K562 (cell line): Measurements from ENCODE around the gene YPEL1. TPM values are rescaled to one million over a fixed set of nuclear protein-coding genes. Genes with fewer than 3 reads are reported as not detected.

Source experiments
- HDAC3 ChIP-seq: fragments of 450-650 bp; IDR thresholded peaks from 2 replicates; pipeline ENCODE4 v1.6.1; 2018; ENCODE audit warnings: borderline replicate concordance, mild to moderate bottlenecking, moderate library complexity; ENCODE audit not compliant: partially characterized antibody
- HDAC6 ChIP-seq: IDR thresholded peaks from 2 replicates; pipeline ENCODE4 v1.6.1; 2012; ENCODE audit warnings: low read depth, mild to moderate bottlenecking, control low read depth, inconsistent platforms, low read length, moderate library complexity
- MEF2D ChIP-seq: conservative IDR thresholded peaks from 2 replicates; pipeline ENCODE4 v1.6.1; 2016; ENCODE audit warnings: low read depth, missing genetic modification characterization, missing compliant biosample characterization
- RAD21 ChIP-seq, 2 experiments: fragments of 250-450 bp in 1 of 2; fragments of 450-650 bp in 1 of 2; sonication (Bioruptor Pico) in 1 of 2; formaldehyde crosslinking in 1 of 2; IDR thresholded peaks in 1 of 2; conservative IDR thresholded peaks in 1 of 2; 2 replicates each; pipeline versions ENCODE4 v1.4.0 to v1.8.0; 2020 to 2022; ENCODE audit warnings: mild to moderate bottlenecking in 2 of 2, moderate library complexity in 1 of 2
- SRSF7 ChIP-seq: fragments of 200-400 bp; formaldehyde crosslinking; optimal IDR thresholded peaks from 2 replicates; pipeline ENCODE3; 2017; ENCODE audit warnings: mild to moderate bottlenecking, low read depth, low read length
- ZNF133 ChIP-seq: fragments of 250-450 bp; sonication (Bioruptor Pico); IDR thresholded peaks from 2 replicates; pipeline ENCODE4 v1.4.0; 2020; ENCODE audit warnings: mild to moderate bottlenecking
- ZNF717 ChIP-seq: fragments of 250-450 bp; sonication (Bioruptor Pico); IDR thresholded peaks from 2 replicates; pipeline ENCODE4 v1.5.0; 2021
- ZNF77 ChIP-seq: fragments of 250-450 bp; sonication (Bioruptor Pico); IDR thresholded peaks from 2 replicates; pipeline ENCODE4 v1.5.0; 2020
- polyA plus RNA-seq, 8 experiments: library from polyadenylated mRNA; depleted of rRNA in 4 of 8; stranded (reverse) in 5 of 8; unstranded in 3 of 8; fragments of >200 nt; fragmentation: Nextera tagmentation in 2 of 8; fragmentation: Illumina TruSeq in 1 of 8; extraction: Ambion mirVana in 2 of 8; extraction: Trizol in 1 of 8; gene quantifications; 2 replicates each; pipeline versions ENCODE4 v1.2.1 to v1.2.3, GENCODE V29; 2011 to 2014; ENCODE audit warnings: inconsistent platforms in 1 of 8, missing spikeins in 1 of 8
- total RNA-seq, 7 experiments: library from RNA; depleted of rRNA in 6 of 7; stranded (reverse); fragments of >200 nt in 6 of 7; fragmentation: Illumina TruSeq in 2 of 7; extraction: Trizol in 2 of 7; gene quantifications; 2 replicates each; pipeline versions ENCODE4 v1.2.1 to v1.2.3, GENCODE V29; 2011 to 2021; ENCODE audit warnings: low replicate concordance in 1 of 7
- TF ChIP-seq, protein P1 (sequence below): IDR thresholded peaks from 2 replicates; pipeline ENCODE4 v1.6.1; 2014; ENCODE audit warnings: antibody characterized with exemption
- TF ChIP-seq, protein P2 (sequence below): sonication (generic); formaldehyde crosslinking; IDR thresholded peaks from 2 replicates; pipeline ENCODE4 v1.4.0; 2020; ENCODE audit warnings: mild to moderate bottlenecking, missing genetic modification reagents
- TF ChIP-seq, protein P3 (sequence below): sonication (generic); formaldehyde crosslinking; IDR thresholded peaks from 2 replicates; pipeline ENCODE4 v1.8.0; 2022; ENCODE audit warnings: missing genetic modification reagents, mild to moderate bottlenecking, moderate library complexity, borderline replicate concordance
- TF ChIP-seq, protein P4 (sequence below): fragments of 200-800 bp; sonication (Bioruptor generic); IDR thresholded peaks from 2 replicates; pipeline ENCODE4 v1.6.1; 2016; ENCODE audit warnings: missing genetic modification characterization, missing compliant biosample characterization
- TF ChIP-seq, protein P5 (sequence below): fragments of 150-350 bp; conservative IDR thresholded peaks from 2 replicates; pipeline ENCODE4 v1.6.1; 2014; ENCODE audit warnings: low read length

YPEL1 gene
- total and polyA plus RNA-seq, 9 of the 15 experiments (the other 6 are each of a cell fraction or from before 2014, with no cell fraction given) = 0.07 to 2.2 (median 0.46) TPM

DNA sequence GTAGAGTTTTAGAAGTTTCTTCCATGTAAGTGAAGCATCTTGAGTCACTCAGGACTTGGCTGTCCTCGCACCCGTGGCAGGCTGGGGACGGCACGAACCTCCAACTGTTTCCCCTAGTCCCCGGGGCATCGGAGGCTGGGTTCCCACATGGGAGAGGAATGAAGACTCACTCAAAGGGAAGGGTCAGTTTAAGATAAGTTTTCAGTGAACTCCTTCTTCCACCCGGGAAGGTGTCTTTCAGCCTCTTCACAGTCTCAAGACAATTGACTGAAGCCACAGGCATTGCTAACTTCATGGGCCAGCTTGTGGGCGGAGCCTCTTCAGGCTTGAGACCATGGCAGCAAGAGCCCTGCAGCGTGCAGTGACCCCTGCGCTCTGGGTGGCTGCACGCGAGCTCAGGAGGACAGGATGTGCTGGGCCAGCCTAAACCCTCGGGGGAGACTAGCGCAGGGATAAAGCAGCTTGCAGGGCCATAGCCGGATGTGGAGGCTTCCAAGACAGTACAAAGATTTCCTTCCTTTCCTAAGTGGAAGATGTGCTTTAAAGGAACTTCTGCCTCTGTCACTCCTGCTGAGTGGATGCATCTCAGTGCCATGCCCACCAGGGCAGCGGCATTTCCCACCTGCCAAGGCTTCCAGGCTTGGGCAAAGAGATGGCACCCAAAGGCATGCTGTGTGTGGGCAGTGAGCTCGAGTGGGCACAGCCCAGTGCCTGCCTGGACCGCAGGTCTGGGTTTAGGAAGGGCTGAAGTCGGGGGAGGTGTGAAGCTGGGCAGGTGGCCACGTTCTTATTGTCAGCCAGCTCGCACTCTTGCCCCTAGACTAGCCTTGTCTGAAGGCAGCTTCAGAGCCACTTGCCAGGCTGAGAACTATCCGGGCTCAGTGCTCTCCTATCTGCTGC is 36.9 kb downstream of the YPEL1 start (continued):
- TF ChIP-seq, protein P1, sequence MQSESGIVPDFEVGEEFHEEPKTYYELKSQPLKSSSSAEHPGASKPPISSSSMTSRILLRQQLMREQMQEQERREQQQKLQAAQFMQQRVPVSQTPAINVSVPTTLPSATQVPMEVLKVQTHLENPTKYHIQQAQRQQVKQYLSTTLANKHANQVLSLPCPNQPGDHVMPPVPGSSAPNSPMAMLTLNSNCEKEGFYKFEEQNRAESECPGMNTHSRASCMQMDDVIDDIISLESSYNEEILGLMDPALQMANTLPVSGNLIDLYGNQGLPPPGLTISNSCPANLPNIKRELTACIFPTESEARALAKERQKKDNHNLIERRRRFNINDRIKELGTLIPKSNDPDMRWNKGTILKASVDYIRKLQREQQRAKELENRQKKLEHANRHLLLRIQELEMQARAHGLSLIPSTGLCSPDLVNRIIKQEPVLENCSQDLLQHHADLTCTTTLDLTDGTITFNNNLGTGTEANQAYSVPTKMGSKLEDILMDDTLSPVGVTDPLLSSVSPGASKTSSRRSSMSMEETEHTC = no peak
- TF ChIP-seq, protein P2, sequence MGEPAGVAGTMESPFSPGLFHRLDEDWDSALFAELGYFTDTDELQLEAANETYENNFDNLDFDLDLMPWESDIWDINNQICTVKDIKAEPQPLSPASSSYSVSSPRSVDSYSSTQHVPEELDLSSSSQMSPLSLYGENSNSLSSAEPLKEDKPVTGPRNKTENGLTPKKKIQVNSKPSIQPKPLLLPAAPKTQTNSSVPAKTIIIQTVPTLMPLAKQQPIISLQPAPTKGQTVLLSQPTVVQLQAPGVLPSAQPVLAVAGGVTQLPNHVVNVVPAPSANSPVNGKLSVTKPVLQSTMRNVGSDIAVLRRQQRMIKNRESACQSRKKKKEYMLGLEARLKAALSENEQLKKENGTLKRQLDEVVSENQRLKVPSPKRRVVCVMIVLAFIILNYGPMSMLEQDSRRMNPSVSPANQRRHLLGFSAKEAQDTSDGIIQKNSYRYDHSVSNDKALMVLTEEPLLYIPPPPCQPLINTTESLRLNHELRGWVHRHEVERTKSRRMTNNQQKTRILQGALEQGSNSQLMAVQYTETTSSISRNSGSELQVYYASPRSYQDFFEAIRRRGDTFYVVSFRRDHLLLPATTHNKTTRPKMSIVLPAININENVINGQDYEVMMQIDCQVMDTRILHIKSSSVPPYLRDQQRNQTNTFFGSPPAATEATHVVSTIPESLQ = no peak
- TF ChIP-seq HDAC6 = no peak; the same call in 1 of the 2 replicates
- TF ChIP-seq, protein P3, sequence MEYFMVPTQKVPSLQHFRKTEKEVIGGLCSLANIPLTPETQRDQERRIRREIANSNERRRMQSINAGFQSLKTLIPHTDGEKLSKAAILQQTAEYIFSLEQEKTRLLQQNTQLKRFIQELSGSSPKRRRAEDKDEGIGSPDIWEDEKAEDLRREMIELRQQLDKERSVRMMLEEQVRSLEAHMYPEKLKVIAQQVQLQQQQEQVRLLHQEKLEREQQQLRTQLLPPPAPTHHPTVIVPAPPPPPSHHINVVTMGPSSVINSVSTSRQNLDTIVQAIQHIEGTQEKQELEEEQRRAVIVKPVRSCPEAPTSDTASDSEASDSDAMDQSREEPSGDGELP = no peak
- TF ChIP-seq ZNF77 (CRISPR knock-in tag) = no peak
- TF ChIP-seq ZNF717 (CRISPR knock-in tag) = no peak
- TF ChIP-seq ZNF133 (CRISPR knock-in tag) = peak; percentile 54; the same call in 1 of the 2 replicates
- TF ChIP-seq HDAC3 = no peak
- no peak for TF ChIP-seq SRSF7
- TF ChIP-seq, protein P4, sequence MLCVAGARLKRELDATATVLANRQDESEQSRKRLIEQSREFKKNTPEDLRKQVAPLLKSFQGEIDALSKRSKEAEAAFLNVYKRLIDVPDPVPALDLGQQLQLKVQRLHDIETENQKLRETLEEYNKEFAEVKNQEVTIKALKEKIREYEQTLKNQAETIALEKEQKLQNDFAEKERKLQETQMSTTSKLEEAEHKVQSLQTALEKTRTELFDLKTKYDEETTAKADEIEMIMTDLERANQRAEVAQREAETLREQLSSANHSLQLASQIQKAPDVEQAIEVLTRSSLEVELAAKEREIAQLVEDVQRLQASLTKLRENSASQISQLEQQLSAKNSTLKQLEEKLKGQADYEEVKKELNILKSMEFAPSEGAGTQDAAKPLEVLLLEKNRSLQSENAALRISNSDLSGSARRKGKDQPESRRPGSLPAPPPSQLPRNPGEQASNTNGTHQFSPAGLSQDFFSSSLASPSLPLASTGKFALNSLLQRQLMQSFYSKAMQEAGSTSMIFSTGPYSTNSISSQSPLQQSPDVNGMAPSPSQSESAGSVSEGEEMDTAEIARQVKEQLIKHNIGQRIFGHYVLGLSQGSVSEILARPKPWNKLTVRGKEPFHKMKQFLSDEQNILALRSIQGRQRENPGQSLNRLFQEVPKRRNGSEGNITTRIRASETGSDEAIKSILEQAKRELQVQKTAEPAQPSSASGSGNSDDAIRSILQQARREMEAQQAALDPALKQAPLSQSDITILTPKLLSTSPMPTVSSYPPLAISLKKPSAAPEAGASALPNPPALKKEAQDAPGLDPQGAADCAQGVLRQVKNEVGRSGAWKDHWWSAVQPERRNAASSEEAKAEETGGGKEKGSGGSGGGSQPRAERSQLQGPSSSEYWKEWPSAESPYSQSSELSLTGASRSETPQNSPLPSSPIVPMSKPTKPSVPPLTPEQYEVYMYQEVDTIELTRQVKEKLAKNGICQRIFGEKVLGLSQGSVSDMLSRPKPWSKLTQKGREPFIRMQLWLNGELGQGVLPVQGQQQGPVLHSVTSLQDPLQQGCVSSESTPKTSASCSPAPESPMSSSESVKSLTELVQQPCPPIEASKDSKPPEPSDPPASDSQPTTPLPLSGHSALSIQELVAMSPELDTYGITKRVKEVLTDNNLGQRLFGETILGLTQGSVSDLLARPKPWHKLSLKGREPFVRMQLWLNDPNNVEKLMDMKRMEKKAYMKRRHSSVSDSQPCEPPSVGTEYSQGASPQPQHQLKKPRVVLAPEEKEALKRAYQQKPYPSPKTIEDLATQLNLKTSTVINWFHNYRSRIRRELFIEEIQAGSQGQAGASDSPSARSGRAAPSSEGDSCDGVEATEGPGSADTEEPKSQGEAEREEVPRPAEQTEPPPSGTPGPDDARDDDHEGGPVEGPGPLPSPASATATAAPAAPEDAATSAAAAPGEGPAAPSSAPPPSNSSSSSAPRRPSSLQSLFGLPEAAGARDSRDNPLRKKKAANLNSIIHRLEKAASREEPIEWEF (CRISPR knock-in tag) = no peak
- TF ChIP-seq, protein P5, sequence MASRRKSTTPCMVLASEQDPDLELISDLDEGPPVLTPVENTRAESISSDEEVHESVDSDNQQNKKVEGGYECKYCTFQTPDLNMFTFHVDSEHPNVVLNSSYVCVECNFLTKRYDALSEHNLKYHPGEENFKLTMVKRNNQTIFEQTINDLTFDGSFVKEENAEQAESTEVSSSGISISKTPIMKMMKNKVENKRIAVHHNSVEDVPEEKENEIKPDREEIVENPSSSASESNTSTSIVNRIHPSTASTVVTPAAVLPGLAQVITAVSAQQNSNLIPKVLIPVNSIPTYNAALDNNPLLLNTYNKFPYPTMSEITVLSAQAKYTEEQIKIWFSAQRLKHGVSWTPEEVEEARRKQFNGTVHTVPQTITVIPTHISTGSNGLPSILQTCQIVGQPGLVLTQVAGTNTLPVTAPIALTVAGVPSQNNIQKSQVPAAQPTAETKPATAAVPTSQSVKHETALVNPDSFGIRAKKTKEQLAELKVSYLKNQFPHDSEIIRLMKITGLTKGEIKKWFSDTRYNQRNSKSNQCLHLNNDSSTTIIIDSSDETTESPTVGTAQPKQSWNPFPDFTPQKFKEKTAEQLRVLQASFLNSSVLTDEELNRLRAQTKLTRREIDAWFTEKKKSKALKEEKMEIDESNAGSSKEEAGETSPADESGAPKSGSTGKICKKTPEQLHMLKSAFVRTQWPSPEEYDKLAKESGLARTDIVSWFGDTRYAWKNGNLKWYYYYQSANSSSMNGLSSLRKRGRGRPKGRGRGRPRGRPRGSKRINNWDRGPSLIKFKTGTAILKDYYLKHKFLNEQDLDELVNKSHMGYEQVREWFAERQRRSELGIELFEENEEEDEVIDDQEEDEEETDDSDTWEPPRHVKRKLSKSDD = peak; percentile 86; the same call in 1 of the 2 replicates
- no peak for TF ChIP-seq MEF2D (tag)
- peak in 1 of 2 experiments; percentile 12; a peak in 1 of 4 replicates for TF ChIP-seq RAD21 (CRISPR knock-in tag; conservative IDR thresholded peaks at IDR 0.05 in 1 of 2, IDR thresholded peaks at IDR 0.05 in 1 of 2)
